Measurements from ENCODE around the gene NOS1. TPM values are rescaled to one million over a fixed set of nuclear protein-coding genes. Genes with fewer than 3 reads are reported as not detected.

Gene NOS1
- 1 to 10 TPM in 1 of 4 donors, under 1 TPM in 2, not detected in 1; 0.79 to 1.6 (median 0.96) TPM for total RNA-seq

- DNase-seq = no peak
- WGBS, 2 donors (ENCODE audit: low coverage in 1 of 2) = 7 to 9% methylated on average over 3 to 25 of the region's 33 CpGs
- in situ Hi-C loops (cut with MboI; ENCODE audit: low pct_ligation_motif_present in 1 of 4, low pct_unique_long_range_greater_than_20kb in 1 of 4, low sequenced_read_pairs in 3 of 4) = loop anchor here in 2 of 4 donors (10.0 to 25.0 kb wide), 3 partner anchors 233 to 476 kb away; no protein-coding TSS in a partner anchor
- H3K4me1 ChIP-seq = no peaks in the 10 kb centered on the region
- H3K27me3 ChIP-seq = peaks cover 83% of the 10 kb centered on the region
- intact Hi-C loops (cut with DNase I; ENCODE audit: low total_unique reads) = no loop called here
- H3K9me3 ChIP-seq = no peaks in the 10 kb centered on the region
- no peak within 1 kb of the TSS for H3K27ac ChIP-seq
- H3K4me3 ChIP-seq = no peak within 1 kb of the TSS
- no peak for TF ChIP-seq POLR2A (IDR thresholded peaks at IDR 0.05)
- no peak for TF ChIP-seq CTCF (IDR thresholded peaks at IDR 0.05)
- TF ChIP-seq POLR2AphosphoS5 (IDR thresholded peaks at IDR 0.05) = no peak
- TF ChIP-seq EP300 (IDR thresholded peaks at IDR 0.05; ENCODE audit: low read depth) = no peak
- no peaks in the 10 kb centered on the region for H3K36me3 ChIP-seq
These were observed at the start of gene NOS1 for GRCh38 chr12:117361347-117361751. Gene NOS1, minus strand, starts transcription at chr12:117361626. Its CDS starts 30,557 bp downstream, at chr12:117331069.

- no peak for DNase-seq
- Histone ChIP-seq H3K9me3 (no peaks in the 10 kb centered on the region), H3K36me3 (no peaks in the 10 kb centered on the region), H3K27me3 (no peaks in the 10 kb centered on the region), H3K4me3 (no peak overlapping the region), H3K4me1 (peaks cover 3 to 6% (median 4%) of the 10 kb centered on the region in 4 donors), H3K27ac (no peak overlapping the region)
- TF ChIP-seq POLR2A (IDR thresholded peaks at IDR 0.05) = no peak
- no peak for TF ChIP-seq POLR2AphosphoS5 (IDR thresholded peaks at IDR 0.05)
- no peak for TF ChIP-seq CTCF (IDR thresholded peaks at IDR 0.05)
- no peak for TF ChIP-seq EP300 (IDR thresholded peaks at IDR 0.05; ENCODE audit: low read depth)
- intact Hi-C loops (cut with DNase I; ENCODE audit: low total_unique reads) = no loop called here
- in situ Hi-C loops (cut with MboI; ENCODE audit: low pct_ligation_motif_present in 1 of 4, low pct_unique_long_range_greater_than_20kb in 1 of 4, low sequenced_read_pairs in 3 of 4) = no loop called here
These were observed 47.9 kb upstream of the NOS1 start for GRCh38 chr12:117409286-117409685.

GRCh38 chr12:117408161-117408791 is 46.9 kb upstream of the NOS1 start:
- in situ Hi-C loops (cut with MboI; ENCODE audit: low pct_ligation_motif_present in 1 of 4, low pct_unique_long_range_greater_than_20kb in 1 of 4, low sequenced_read_pairs in 3 of 4) = no loop called here
- 0 to 46% methylated on average over 2 to 11 of the region's 11 CpGs for WGBS, 2 donors (ENCODE audit: low coverage in 1 of 2)

GRCh38 chr12:117404940-117405339 is 43.5 kb upstream of the NOS1 start:
- Histone ChIP-seq H3K4me1 (peaks cover 3 to 6% (median 4%) of the 10 kb centered on the region in 4 donors), H3K27ac (no peak overlapping the region), H3K27me3 (no peaks in the 10 kb centered on the region), H3K4me3 (no peak overlapping the region), H3K36me3 (no peaks in the 10 kb centered on the region), H3K9me3 (no peaks in the 10 kb centered on the region)
- TF ChIP-seq POLR2A (IDR thresholded peaks at IDR 0.05) (no peak), POLR2AphosphoS5 (IDR thresholded peaks at IDR 0.05) (no peak), CTCF (IDR thresholded peaks at IDR 0.05) (no peak), EP300 (IDR thresholded peaks at IDR 0.05; ENCODE audit: low read depth) (no peak)
- intact Hi-C loops (cut with DNase I; ENCODE audit: low total_unique reads) (no loop called here), in situ Hi-C loops (cut with MboI; ENCODE audit: low pct_ligation_motif_present in 1 of 4, low pct_unique_long_range_greater_than_20kb in 1 of 4, low sequenced_read_pairs in 3 of 4) (no loop called here)
- 53 to 79% methylated on average over 4 to 7 of the region's 7 CpGs for WGBS, 2 donors (ENCODE audit: low coverage in 1 of 2)
- no peak for DNase-seq

More at GRCh38 chr12:117408161-117408791, 46.9 kb upstream of the NOS1 start:
- H3K9me3 ChIP-seq = no peaks in the 10 kb centered on the region
- no peaks in the 10 kb centered on the region for H3K27me3 ChIP-seq
- intact Hi-C loops (cut with DNase I; ENCODE audit: low total_unique reads) = no loop called here
- H3K27ac ChIP-seq = no peak overlapping the region
- TF ChIP-seq POLR2A (IDR thresholded peaks at IDR 0.05) = no peak
- TF ChIP-seq EP300 (IDR thresholded peaks at IDR 0.05; ENCODE audit: low read depth) = no peak
- no peak for TF ChIP-seq POLR2AphosphoS5 (IDR thresholded peaks at IDR 0.05)
- TF ChIP-seq CTCF (IDR thresholded peaks at IDR 0.05) = no peak
- H3K4me3 ChIP-seq = no peak overlapping the region
- H3K4me1 ChIP-seq = peaks cover 3 to 6% (median 4%) of the 10 kb centered on the region in 4 donors
- DNase-seq = peak; percentile 10
- H3K36me3 ChIP-seq = no peaks in the 10 kb centered on the region

Measured in transverse colon (tissue), 4 donors.